ENCODE results near the gene SERPINA6. TPM values are rescaled to one million over a fixed set of nuclear protein-coding genes. Genes with fewer than 3 reads are reported as not detected.

Gene SERPINA6
- total RNA-seq, 6 experiments from 2014 or later: 185 to 407 (median 236) TPM

DNA sequence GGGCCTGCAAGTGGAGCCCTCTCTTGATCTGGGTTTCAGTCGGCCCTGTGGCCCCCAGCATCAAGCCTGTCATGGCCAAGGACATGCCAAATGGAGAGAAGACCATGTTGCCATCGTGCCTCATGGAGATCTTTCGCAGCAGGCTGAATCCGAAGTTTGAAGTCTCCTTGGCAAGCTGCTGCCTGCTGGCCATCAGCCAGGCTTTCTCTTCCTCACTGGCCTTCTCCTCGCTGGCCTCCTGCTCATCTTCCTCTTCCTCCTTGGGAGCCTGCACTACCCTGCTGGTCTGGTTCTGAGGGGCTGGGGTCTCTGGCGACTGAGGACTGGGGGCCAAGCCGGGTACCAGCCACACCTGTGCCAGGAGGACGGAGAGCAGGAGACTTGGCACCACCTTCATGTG lies 32.9 kb downstream of the SERPINA6 start:
- Histone ChIP-seq H3K4me1 (peaks cover 0 to 56% (median 7%) of the 10 kb centered on the region in 4 donors), H3K27ac (peak overlapping the region; percentile 94 to 99 (median 99)), H3K36me3 (peaks cover 0 to 37% (median 12%) of the 10 kb centered on the region in 4 donors), H3K27me3 (no peaks in the 10 kb centered on the region), H3K9me3 (no peaks in the 10 kb centered on the region), H3K4me3 (peak overlapping the region; percentile 55 to 74 (median 70))
- 13% methylated on average over 4 of the region's 8 CpGs for WGBS (ENCODE audit: insufficient coverage, low coverage, low lambda C conversion rate, missing lambda C conversion rate)
- DNase-seq: peak in 2 of 3 donors; percentile 50 to 71
- TF ChIP-seq POLR2A (IDR thresholded peaks at IDR 0.05): no peak
- no peak for TF ChIP-seq CTCF (IDR thresholded peaks at IDR 0.05)
- intact Hi-C loops (cut with DNase I): loop anchor here in 1 of 2 donors (10.0 kb wide), 1 partner anchor 85 kb away; no protein-coding TSS in a partner anchor
- ATAC-seq: no peak

- peaks cover 0 to 51% (median 19%) of the 10 kb centered on the region in 4 donors for H3K36me3 ChIP-seq
- H3K9me3 ChIP-seq: no peaks in the 10 kb centered on the region
- 34% methylated on average over 14 of the region's 14 CpGs for WGBS (ENCODE audit: insufficient coverage, low coverage, low lambda C conversion rate, missing lambda C conversion rate)
- peak overlapping the region; percentile 55 to 74 (median 70) for H3K4me3 ChIP-seq
- ATAC-seq (peak in 3 of 4 donors; percentile 1 to 8 (median 2)), DNase-seq (peak in 1 of 3 donors; percentile 52)
- peaks cover 0 to 42% (median 1%) of the 10 kb centered on the region in 4 donors for H3K4me1 ChIP-seq
- peak overlapping the region; percentile 94 to 99 (median 99) for H3K27ac ChIP-seq
- no peaks in the 10 kb centered on the region for H3K27me3 ChIP-seq
- intact Hi-C loops (cut with DNase I): no loop called here
- TF ChIP-seq POLR2A (IDR thresholded peaks at IDR 0.05): no peak
- peak in 3 of 4 donors; percentile 8 to 24 (median 13) for TF ChIP-seq CTCF (IDR thresholded peaks at IDR 0.05)
Measured at GRCh38 chr14:94288610-94289465, 34.3 kb downstream of the SERPINA6 start.

- TF ChIP-seq POLR2A (IDR thresholded peaks at IDR 0.05) (no peak), CTCF (IDR thresholded peaks at IDR 0.05) (no peak)
- no peak for DNase-seq
- no peak overlapping the region for H3K27ac ChIP-seq
- peaks cover 0 to 65% (median 26%) of the 10 kb centered on the region in 4 donors for H3K36me3 ChIP-seq
- no peak for ATAC-seq
- H3K9me3 ChIP-seq: no peaks in the 10 kb centered on the region
- H3K4me3 ChIP-seq: no peak overlapping the region
- intact Hi-C loops (cut with DNase I): no loop called here
- H3K27me3 ChIP-seq: no peaks in the 10 kb centered on the region
- peaks cover 0 to 36% (median 0%) of the 10 kb centered on the region in 4 donors for H3K4me1 ChIP-seq
Measured at GRCh38 chr14:94285158-94285557, 38.0 kb downstream of the SERPINA6 start.

DNA sequence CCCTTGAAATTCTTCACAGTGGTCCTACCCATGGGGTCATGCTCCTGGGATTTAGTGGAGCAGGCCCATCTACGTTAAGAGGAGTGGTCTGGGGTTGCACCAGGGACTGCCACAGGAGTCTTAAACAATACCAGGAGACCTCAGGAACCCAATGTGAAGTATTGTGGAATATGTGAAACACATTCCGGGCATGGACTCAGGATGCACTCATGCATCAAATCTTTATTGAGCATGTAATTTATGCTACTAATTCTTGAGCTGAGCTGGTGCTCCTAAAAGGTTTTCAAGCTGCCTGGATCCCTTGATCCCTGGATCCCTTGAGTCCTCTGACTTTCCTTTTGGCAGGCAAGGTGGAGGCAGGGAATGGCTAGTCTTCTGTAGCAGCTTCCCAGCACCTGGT lies 38.9 kb downstream of the SERPINA6 start:
- Histone ChIP-seq H3K9me3 (no peaks in the 10 kb centered on the region), H3K27ac (no peak overlapping the region), H3K27me3 (no peaks in the 10 kb centered on the region), H3K4me3 (no peak overlapping the region), H3K4me1 (peaks cover 0 to 27% (median 0%) of the 10 kb centered on the region in 4 donors), H3K36me3 (peaks cover 0 to 58% (median 25%) of the 10 kb centered on the region in 4 donors)
- WGBS (ENCODE audit: insufficient coverage, low coverage, low lambda C conversion rate, missing lambda C conversion rate): 86% methylated on average over 1 of the region's 2 CpGs
- TF ChIP-seq CTCF (IDR thresholded peaks at IDR 0.05): no peak
- TF ChIP-seq POLR2A (IDR thresholded peaks at IDR 0.05): no peak
- intact Hi-C loops (cut with DNase I): no loop called here
- ATAC-seq (no peak), DNase-seq (no peak)
